Stimulated activated CD4-positive, alpha-beta T cell treated with anti-CD3 and anti-CD28 coated beads, Interleukin-12 subunit alpha, Interleukin-12 subunit beta, amount 100 ng/mL, for 24 hours (primary cell): ENCODE data around the gene CDK14.

Source experiments
- DNase-seq, 2 experiments: peaks; one replicate each; pipeline ENCODE4 v3.0.0-alpha.2; 2020; ENCODE audit warnings: low read depth in 2 of 2

The CDK14 gene

DNA sequence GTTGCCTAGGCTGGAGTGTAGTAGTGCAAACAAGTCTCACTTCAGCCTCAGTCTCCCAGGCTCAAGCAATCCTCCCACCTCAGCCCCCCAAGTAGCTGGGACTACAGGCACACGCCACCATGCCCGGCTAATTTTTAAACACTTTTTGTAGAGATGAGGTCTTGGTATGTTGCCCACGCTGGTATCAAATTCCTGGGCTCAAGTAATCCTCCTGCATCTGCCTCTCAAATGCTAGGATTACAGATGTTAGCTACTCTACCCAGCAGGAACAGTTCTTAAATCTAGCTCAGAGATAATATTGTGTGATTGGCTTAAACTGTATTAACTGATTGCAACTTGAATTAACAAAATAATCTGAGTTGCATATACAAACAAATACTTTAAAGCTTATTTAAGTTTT is 82.9 kb downstream of the CDK14 start:
- no peak for DNase-seq

DNA sequence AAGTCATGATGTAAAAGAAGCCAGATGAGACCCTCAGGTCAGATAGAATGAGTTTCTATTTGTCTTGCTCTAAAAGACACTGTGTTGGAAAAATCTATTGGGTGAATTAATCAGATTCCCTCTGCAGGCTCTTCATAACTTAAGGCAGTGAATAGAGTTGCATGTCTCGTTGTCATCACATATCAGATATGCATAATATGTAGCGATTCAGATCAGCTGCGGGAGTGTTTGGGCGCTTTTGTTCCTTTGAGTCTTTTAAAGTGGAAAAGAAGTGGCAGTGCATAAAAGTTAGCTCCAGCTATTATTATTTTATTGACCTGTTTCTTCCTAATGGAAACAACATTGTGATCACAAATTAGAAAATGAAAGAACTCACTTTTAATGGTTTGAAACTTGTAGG is 84.4 kb downstream of the CDK14 start:
- DNase-seq, result no peak

DNA sequence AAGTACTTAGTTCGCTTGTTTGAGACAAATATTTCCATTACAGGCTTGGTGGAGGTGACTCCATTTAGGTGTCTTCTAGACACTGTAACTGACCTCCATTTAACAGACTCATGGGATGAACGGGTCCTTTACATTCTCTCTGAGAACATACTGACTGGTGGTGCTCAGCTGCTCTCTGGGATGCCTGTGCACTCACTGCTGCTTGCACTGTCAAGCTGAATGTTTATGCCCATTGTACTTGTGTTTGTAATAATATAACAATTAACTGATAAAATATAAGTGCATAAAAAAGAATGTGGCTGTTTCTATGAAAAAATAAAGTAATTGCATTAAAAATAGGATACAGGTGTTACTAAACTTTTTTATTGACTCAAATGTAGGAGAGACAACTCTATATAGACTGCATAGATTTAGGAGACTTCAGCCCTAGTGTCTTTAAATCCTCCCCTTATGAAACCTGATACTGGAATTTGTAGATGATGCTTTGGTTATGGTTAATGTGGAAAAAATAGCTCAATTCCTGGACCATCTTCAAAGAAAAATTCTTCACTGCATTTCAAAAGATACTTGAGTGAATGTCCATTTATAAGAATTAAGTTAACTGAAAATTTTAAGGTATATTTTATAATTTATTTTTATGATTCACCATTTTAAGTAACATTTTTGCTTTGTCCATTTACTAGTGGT is 85.4 kb downstream of the CDK14 start:
- DNase-seq, result no peak

DNA sequence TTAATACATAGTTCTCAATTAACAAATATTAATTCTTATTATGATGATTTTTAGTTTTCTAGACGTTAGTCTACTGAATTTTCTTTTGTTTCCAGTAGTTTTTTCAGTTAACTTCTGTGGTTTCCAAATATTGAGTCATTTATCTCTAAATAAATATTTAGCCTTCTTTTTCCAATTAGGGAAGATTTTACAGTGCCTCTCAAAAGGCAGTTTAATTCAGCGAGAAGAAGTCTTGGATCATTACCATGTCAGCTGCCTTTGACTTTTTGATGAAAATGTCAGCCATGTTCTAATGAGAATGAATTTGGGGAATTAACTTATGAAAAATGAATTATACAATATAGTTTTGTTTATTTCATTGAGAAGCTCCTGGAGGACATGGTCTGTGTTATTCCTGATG is 90.0 kb downstream of the CDK14 start:
- no peak for DNase-seq

DNA sequence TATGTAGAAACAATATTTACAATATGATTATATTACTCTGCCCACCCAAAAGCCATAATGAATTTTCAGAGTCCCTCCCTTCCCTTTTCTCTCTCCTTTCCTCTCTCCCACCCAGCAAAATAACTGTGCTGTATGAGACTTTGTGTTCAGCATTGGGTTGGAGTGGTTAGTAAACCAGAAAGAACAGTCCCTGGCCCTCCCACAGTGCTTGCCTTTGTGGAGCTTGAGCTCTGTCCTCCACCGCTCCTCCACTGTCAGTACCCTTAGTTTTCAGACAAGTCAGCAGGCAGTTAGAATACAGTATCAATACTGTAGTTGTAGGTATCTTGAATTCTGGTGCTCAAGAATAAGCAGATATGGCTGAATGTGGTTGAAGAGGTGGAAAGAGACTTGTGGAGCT is 92.7 kb downstream of the CDK14 start:
- DNase-seq, result no peak

DNA sequence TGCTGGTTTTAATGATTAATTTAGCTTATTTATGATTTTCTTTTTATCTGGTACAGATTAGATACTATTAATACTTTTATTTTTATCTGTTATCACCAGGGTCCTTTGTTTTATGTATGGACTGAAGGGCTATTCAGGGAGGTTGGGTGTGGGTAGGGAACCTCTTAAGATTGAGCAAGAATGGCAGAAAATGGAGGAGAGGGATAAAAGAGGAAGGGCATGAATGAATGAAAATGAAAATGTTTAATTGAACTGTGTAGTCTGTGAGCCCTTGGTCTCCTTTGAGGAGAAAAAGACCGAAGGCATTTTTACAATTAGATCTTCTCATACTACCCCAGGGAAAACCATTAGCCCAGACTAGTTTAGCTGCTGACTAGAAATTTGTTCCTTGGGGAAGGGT is 93.1 kb downstream of the CDK14 start:
- no peak for DNase-seq

DNA sequence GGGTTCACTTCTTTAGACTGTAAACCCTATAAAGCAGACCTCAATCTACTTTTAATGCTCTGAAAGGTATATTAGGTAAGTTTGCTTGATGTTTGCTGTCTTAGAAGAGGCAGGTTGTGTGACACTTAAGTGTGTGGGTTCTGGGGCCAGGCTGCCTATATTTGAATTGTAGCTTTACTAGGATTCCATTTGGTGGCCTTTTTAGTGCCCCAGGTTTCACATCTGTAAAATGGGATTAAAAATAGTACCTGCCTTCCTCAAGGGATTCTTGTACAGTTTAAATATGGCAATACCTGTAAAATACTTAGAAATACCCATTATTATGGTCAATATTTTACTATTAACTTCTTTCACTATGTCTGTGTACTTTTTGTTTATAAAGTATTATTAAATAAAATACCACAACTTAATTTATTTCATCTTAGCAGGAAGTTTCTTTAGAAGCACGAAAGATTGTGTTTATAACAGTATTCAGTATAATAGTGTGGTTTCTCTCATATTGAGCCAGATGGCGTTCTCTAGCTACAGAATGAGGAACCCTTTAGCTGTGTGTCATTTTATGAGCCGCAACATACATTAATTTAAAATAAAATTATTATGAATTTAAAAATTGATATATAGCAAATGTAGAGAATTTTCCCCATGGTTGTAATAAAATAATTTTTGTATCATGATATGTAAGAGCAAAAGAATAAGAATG is 94.2 kb downstream of the CDK14 start:
- no peak for DNase-seq

DNA sequence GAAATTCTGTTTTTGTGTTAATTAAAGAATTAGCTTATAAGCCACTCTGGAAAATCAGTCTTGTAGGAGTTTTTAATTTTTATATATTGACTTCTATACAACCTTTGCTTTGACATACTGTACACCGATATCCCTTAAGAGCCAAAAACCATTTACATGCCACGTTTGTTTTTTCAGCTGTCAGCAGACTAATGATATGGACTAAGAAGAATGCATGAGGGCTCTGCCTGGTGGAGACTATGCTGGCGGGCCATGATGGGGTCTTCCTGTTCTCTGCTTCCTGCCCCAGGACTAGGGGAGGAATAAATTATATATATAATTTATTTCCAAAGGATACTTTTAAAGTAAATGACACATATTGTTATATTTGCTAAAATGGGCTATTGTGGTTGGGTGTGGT is 96.3 kb downstream of the CDK14 start:
- DNase-seq, result no peak

DNA sequence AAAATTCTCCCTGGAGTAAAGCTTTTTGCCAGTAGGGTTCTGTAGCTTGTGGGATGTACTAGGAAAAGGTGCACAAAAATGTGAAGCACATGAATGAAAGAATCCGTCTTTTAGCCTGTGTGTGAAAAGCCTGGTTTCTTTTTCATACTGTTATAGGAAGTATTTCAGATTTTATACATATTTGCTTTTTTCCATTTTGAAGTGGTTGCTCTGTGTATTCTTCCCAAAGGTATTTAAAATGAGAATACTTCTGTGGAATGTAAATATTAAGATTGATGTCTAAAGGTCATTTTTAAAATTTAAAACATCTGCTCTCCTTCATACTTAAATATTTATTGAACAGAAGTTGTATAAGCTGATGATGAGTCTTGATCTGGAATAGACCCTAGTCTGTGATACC is 96.8 kb downstream of the CDK14 start:
- DNase-seq, result no peak

DNA sequence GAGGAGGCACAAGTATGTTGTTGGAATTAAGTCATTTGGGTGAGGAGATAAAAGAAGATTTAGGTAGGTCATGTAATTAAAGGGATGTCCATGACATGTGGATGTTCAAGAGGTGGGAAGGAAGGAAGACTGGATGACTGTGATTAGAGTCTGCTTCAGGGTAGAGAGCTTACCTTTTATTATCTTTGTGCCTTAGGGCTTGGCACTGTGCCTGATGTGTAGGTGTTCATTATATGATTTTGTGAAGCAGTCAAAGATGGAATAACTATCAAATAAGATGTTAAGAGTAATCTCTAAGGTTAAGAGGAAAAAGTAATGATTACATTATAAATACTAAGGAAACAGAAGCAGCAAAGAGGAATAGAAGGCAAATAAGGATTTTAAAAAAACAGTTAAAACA is 97.8 kb downstream of the CDK14 start:
- DNase-seq, result no peak

DNA sequence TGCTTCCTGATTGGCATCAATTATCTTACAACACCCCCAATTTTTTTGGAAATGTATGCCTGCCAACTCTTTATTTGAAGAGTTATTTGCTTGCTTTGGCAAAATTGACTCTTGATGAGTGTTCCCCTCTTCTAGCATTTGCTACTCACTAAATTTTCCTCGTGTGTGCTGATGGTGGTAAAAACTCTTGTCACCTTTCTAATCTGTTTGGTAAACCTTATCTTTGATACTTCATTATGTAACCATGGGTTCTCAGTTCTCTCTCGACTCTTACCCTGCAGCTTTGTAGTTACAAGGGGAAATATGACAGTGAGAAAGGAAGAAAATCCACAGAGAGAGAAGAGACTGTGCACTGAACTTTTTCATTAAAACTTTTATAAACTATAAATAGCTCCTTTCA is 102.5 kb downstream of the CDK14 start:
- DNase-seq, result no peak

DNA sequence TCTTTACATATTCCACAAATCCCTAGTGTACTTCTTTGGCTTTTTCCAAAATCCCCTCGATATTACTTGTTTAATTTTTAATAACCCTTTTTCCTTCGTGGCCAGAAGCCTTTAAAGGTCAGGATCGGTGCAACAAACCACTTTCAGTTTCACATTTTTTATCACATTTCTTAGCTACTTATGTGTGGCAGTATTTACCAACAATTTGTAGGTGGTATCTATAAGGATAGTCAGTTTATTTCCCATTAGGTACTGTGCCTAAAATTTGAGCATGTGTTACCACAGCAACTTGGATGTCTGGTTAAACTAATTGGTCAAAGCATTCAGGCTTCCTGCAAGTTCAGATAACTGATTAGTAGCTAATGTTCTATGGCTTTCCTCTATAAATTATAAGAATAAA is 104.9 kb downstream of the CDK14 start:
- no peak for DNase-seq

DNA sequence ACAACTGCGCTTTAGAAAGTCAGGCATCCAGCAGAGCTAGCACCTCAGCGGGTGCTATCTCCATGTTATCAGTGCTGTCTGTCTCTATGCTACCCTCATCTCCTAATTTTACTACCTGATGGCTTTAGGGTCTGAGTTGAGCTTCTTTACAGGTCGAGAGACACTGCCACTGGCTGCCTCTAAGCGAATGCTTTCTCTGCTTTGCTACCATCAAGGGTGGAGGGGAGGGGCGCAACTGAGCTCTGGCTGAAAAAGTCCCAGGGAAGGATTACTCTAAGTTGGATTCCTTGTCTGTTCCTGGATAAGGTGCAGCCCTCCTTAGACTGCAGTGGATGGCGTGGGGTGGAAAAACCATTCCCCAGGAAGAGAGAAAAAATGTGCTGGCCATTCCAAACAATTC is 105.7 kb downstream of the CDK14 start:
- no peak for DNase-seq

DNA sequence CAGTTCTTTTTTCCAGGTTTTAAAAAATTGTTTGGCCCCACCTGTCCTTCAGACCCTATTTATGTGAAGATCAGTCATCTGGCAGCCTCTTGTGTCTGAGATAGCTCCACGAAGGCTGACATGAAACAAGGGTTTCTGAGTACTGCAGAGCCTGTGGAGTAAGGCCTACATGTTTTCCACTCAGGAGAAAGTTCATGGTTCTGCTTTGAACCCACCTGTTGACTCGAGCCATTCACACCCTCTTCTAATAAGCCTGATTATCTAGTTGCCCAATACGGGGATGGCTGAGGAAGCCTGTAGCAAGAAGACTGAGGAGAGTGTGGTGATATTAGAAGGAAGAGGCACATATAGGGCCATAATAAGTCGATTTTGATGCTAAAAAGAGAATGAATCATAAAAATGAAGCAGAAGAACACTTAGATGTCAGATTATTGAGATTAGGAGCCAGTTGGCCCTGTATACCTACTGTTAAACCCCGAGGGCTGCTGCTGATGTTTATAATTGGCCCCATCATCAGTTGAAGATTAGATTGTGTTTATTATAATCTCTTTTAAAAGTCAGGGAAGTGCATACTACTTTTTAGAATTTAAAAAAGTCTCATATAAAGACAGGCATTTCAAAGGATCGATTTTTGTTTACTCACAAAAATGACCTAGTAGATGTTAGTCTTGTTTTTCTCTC is 109.4 kb downstream of the CDK14 start:
- no peak for DNase-seq

DNA sequence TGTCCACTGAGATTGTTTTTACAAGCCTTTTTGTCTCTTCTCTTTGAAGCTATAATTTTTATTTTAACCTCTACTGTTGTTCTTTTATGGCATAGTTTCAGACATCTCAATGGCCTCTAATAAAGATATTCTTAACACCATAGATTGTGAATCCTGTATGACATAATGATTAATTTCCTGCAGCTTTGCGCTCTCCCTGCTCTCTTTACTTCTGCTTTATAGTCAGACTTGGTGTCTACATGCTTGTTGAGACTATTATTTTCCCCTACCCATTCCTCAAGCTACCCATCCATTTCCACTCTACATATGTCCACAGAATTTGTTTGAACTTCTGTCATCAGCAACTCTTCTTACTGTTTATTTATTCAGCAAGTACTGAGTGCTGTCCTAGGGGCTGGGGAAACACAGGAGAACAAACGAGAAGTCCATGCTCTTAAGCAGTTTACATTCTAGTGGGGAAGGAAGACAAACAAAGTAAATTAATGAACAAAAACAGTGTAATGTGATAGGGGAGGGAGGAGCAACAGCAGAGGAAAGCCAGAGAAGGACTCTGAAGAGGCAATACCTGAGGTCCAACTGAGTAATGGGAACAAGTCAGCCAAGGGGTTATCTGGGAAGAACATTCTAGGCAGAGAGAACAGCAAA is 110.1 kb downstream of the CDK14 start:
- DNase-seq, result no peak

DNA sequence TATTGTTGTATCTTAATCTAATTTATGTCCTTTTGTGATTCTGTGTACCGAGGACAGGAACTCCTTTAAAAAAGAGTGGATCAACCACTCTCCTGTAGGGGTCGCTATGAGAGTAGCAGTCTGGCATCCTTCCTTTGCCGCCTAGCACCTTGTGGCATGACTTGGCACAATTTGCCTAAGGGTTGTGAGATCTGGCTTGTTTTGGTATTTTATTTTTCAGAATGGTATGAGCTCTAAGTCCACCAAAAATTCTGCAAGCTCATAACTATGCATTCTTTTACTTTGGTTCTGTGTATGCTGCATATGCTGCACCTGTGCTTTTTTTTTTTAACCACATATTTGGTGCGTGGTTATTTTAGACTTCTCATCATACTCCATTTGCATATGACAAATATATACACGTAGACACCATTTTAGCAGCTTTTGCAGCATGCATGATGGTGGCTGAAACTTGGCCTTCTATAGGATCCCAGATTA is 112.8 kb downstream of the CDK14 start:
- no peak for DNase-seq

DNA sequence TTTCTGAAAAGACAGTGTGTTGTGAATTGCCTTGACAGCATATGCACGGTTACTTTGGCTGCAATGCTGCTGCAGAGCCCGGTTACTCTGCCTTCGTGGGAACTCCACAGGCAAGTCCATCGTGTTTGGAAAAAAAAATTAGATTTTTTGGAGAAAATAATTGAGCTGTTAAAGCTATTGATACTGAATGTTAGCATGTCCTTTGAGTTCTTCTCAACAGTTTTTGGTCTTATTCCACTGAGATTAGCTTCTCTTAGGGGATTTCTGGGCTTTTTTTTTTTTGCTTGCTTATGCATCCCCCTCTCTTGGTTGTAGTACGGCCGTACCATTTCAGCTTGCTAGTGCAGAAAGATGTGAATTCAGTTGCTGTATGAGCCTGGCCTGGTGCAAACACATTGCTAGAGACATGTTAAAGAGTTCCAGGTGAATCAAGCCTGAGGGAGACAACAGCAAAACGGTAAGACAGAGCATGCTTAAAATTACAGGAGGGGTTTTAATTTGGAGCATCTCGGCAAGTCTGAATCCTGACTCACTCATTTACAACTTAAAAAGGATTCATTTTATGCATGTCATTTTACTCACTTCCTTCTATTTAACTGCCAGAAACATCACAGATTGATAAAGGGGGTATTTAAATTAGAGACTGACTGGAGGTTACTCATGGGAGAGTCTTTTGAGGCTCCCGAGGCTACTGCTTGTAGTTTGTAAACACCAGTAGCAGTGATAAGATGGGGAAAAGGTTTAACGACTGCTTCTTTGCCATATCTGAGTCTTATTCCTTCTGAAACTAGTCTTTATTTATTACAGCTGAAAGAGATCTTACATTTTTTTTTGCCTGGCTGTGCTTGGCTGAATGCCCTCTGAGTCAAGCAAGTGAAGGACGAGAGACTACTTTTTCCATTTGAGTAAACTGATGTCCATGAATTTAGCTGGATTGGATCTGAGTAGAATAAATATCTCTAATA is 113.7 kb downstream of the CDK14 start:
- no peak for DNase-seq

DNA sequence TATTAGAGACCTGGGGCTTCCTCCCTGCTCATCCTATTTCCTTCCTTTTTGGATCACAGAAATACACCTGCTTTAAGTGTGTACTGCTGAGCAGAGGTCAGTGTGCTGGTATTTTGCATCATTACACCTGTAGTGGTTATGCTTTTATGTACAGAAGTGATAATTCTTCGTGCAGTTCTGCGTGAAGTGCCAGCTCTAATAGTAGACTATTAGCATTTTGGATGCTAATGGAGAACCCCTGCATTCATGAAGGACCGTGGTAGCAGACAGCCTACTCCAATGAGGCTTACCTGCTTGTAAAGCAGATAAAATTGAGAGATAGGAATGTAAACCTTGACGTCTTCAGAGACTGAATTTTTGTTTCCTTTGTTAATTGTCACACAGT is 114.3 kb downstream of the CDK14 start:
- no peak for DNase-seq

DNA sequence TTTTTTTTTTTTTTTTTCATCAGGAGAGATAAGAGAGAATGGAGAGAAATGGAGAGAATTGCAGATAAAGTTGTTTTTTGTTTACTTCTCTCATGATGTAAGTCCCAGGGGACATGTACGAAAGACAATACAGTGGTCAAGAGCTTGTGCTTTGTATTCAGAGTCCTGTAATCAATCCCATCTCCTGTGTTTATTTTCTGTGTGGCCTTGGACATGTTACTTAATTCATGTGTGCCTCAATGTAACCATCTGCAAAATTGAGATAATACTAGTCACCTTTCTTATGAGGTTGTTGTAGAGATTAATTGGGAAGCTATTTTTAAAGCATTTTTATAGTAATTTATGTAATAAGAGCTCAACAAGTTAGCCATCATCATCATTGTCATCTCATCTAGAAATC is 117.5 kb downstream of the CDK14 start:
- no peak for DNase-seq

DNA sequence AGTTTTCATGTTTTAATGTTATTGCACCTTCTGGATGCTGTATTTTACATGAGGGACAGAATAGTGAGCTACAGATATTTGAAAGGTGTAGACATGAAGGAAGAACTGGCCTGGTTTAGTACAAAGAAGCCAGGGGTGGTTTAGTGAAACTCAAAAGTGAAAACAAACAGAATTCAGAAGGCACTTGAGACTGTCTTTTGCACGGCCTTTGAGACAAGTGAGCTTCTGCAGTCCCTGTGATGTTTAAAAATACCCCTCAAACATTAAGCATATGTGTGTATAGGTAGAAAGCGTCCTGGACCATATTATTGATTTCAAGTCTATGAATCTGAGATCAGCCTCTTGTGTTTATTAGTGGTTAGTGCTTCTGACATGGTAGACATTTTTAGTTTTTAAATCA is 118.9 kb downstream of the CDK14 start:
- DNase-seq, result no peak

DNA sequence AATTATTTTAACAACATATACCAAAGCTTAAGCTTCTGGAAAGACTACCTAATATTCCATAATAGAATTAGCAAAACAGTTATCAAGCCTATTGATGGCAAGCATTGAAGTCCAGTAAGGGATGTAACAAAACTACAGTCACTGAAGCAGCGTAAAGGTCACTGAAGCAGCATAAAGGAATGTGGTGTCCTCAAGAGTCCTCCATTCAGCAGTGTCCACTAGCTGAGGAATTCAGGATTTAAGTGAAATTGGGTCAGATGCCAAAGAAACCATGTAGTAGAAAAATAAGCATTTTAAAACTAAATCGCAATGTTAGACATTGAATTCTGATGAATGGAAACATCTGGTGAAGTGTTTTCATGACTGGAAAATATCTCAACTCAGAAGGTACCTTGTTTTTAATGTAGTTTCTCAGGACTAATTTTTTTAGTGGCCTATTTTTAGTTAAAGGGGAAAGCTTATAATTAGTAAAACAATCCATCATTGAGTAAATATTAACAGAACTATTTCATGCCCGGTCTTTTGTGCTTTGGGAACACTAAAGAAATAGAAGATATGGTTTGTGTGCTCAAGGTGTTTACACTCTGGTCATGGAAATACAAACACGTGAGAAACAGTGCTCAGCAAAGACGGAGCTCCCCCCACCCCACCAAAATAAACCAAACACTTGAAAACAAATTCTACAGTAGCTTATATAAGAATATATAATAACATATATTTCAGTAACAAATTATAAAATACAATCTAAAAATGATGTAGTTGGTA is 121.4 kb downstream of the CDK14 start:
- DNase-seq, result no peak
